G401.6 (cell line): ENCODE data around the gene MYO15A.
A peak's percentile ranks its signal among the peaks of the same experiment; 100 is the strongest.

Experiments
- FAIRE-seq: peaks from 2 replicates; lab custom pipeline; 2012; peaks lifted over from hg19 to GRCh38; lab: Jason Lieb, UNC

Gene MYO15A

DNA sequence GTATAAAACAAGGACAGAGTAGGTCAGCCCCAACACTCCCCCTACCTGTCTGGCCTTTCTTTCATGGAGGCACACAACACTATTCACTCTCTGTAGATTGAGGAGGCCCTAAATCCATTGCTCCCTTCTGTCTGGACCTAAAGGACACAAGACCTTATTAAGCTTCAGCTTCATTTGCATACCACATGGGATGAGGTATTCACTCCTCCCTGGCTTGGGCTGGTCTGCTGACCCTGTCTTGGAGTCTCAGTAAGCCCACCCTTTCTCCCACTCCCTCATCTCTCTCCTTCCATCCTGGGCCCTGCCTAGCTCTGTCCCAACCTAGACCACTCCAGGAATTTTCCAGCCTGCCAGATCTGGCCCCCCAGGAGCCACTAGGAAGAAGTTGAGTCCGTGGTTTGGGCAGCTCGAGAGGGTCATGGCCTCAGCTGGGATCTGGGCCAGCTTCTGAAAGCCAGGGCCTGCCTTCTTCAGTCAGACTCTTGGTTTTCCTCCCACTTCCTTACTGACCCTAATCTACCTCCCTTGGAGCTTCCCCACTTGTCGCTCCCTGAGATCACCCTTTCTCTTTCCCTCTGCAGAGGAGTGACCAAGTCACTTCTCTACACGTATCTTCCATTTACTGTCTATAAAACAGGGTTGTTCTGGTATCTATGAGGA, 110.3 kb downstream of the MYO15A start:
- no peak for FAIRE-seq

DNA sequence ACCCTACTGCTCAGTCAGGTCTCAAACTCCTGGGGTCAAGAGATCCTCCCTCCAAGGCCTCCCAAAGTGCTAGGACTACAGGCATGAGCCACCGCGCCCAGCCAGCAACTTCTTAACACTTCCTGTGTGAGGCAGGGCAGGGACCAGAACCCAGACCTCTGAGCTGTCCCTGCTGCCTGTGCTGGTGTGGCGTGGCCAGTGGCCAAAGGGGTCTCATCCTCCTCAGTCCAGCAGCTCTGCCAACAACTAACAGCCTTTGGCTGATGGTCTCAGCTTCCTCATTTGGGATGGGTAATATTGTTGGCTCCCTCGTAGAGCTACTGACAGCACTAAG, 115.5 kb downstream of the MYO15A start:
- FAIRE-seq = no peak

DNA sequence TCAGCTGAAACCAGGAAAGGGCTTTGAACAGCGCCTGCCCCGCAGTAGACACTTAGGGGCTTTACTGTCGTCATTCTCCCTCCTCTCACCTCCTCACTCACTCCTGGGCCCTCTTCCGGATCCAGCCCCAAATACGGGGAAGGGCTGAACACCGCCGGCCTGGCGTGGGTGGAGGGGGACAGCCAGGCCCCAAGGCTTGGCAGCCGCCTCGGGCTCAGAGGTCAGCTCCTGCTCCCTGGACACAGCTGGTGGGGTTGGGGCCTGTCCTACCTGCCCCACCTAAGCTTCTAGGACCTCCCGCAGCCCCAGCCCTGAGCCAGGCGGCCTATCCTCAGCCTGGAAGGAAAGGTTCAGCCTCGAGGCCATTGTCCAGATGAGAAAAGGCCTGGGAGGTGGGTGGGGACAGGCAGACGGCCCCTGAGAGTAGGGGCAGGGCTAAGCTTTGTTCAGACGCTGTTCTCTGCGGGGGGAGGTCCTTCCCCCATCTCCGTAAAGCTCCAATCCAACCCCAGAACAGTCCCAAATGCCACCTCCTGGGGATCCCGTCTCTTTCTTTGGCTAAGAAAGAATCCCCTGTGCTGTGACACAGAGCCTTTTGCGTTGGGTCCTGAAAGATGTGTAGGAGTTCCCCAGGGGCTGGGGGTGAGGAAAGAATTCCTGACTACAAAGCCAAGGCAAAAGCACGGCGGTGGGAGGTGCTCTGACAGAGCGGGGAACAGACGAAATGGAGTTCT, 116.0 kb downstream of the MYO15A start:
- FAIRE-seq = peak; percentile 89

DNA sequence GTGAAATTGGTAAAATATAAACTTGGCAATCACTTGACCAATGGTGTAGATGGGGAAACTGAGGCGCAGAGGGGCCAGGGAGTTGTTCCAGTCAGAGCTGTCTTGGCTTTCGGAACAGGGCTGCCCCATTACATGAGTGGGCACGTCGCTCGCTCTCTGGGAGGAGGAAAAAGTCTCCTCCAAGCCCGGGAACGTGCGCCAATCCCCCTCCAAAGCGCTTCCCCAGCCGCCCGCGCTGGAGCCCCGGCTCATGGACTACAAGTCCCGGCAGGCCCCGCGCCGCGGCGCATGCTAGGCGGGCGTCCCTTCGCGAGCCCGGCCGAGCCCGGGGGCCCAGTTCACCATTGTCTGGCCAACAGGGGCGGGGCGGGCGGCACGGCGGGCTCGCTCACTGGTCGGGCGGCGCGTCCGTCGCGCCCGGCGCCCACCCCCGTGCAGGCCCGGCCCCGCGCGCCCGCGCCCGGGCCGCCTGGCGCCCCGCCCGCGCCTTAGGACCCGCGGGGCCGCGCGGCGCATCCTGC, 116.6 kb downstream of the MYO15A start, which contains the start of gene LLGL1:
Gene LLGL1 (plus strand): TSS at position 515 of the 521 bp plus-strand sequence. CDS start 48 bp downstream, outside the sequence.
- FAIRE-seq = no peak

DNA sequence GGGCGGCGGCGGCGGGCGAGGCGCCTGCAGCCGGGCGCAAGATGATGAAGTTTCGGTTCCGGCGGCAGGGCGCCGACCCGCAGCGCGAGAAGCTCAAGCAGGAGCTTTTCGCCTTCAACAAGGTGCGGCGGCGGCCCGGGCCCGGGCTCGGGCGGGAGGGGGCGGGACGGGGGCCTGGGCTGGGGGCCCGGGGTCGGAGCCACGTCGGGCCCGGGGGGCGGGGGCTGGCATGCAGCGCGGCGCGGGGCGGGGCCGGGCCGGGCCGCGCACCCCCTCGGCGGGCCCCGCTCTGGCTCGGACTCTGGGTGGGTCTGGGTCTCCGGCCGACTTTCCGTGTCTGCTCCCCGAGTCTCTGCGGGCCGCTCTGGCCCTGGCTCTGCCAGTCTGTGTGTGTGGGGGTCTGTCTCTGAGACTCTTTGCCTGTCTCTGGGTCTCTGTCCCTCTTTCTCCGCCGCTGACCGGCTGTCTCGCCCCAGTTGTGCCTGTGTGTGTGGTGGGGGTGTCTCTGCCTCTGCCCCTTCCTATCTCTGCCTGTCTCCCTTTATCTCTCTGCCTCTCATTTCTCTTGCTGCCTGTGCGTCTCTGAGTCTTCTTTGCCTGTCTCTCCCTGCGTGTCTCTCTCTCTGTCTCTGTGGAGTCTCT, 117.2 kb downstream of the MYO15A start:
- no peak for FAIRE-seq

DNA sequence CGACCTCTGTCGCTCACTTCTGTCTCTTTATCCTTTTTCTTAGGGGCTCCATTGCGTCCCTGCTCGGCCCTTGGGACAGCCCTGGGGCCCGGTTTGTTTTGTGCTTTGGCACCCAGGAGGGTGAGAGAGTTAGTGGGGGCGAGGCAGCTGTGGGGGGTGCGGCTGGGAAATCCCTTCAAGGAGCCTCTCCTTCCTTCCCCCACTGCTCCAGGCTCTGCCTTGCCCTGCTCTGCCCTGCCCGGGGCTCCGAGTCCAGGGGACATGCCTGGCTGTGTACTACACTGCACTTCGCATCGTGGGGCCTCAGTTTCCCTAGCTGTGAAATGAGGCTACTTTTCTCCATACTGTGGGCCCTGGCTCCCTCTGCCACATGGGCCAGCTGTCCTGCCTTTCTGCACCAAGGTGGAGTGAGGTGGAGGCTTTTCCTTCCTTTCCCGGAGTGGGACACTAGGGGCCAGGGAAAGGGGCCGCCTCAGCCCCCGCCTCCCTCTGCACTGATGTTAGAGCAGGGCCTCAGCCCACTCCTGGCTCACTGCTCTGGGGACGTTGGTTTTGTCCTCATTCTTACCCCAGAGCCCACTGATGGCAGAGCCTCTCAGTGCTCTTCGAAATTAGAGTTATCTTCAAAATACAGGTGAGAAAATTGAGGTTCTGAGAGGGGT, 117.9 kb downstream of the MYO15A start:
- FAIRE-seq = no peak

DNA sequence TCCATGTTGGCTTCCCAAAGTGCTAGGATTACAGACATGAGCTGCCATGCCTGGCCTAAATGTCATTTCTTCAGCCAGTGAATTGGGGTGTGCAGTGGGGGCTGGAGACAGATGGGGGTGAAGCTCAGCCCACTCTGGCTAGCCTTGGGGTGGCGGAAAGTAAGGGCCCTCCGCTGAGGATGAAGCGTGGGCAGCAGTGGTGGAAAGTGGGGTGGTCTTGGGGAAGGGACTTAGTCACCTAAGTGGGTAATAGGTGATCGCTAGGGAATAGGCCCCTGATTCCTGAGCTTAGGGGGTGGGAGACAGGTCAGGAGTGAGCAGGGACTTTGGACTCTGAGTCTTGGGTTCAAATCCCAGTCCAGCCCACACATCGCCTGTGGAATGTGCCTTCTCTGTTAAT, 119.1 kb downstream of the MYO15A start:
- no peak for FAIRE-seq

DNA sequence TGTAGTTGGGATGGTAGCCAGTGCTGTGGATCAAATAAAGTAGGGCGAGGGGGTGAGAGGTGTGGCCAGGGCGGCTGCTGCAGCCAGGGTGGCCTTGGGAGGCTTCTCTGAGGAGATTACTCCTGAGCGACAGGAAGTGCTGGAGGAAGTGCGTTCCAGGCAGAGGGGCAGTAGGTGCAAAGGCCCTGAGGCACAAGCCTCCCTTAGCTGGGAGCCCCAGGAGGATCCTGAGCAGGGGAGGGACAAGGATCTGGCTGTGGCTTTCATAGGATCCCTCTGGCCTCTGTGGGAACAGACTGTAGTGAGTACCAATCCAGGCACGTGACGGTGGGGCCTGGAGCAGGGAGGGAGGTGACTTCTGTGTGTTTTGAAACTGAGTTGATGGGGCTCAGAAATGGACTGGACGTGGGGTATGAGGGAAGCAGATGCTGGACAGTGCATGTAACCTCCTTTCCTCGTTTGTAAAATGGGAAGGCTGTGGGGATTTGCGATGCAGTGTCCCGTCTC, 119.7 kb downstream of the MYO15A start:
- no peak for FAIRE-seq

DNA sequence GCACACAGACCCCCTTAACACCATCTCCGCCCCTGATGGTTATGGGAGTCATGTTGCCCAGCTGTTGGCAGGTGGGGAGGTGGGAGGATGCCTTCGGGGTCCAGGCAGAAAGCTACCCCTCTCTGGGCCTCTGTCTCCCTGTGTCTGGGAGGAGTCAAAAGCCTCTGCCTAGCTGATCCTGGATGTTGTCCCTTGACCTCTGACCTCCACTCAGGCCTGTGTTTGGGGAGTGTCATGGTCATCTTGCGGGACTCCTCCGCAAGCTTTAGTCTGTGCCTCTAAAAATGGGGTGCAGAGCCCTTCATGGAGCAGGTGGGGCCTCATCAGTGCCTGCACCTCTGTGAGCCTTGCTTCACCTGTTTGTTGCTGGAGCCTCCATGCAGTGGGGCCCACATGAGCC, 120.7 kb downstream of the MYO15A start:
- FAIRE-seq = no peak
